GM21447 (cell line): ENCODE results near the gene USP3.
A peak's percentile ranks its signal among the peaks of the same experiment; 100 is the strongest.

Experiments used
- ATAC-seq: cut with Tn5 transposase; IDR thresholded peaks from one replicate; pipeline ENCODE4 v1.9.1; 2021; ENCODE audit not compliant: unreplicated experiment

The USP3 gene

DNA sequence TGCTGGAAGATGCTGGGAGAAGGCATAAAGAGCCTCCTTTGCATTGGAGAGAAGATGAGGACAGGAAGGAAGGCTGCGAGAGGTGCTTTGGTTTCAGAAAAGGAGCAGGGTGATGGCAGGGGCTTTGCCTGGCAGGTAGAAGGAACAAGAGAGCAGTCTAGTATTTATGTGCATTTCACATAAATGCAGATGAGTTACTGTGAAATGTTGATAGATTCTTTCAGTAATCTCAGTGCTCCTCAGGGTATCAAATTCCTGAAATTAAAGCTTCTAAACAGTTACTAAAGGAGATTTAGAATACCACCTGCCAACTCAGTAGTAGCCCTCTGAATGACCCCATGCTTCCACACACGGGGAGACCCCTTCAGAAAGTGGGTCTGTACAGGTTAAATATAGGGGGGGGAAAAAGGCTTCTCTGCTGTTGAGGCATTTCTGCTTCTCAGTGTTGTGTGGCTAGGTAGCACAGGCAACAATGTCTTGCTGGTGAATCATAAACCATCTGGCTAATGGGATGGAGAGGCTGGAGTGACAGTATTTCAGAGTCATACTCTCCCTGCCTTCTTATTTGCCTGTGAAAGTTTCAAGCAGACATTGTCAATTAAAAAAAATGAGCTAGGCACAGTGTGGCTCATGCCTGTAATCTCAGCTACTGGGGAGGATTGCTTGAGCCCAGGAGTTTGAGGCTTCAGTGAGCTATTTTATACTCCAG, 78.5 kb downstream of the USP3 start:
- no peak for ATAC-seq

DNA sequence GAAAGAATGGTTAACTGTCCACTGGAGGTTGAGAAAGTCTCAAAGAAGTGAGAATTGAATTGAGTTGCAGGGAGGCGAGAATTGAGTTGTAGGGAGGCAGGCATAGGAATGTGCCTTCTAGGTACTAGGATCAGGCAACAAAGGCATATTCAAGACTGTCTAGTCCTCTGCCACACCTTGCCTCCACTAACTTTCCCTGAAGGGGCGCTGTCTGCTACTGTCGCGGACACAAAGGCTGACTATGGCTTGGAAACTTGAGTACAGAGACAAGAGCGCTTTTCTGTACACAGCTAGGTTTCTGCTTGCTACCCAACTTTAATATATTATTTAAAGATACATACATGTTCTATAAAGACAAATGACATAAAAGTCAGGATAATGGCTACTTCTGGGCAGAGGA, 82.4 kb downstream of the USP3 start:
- no peak for ATAC-seq

DNA sequence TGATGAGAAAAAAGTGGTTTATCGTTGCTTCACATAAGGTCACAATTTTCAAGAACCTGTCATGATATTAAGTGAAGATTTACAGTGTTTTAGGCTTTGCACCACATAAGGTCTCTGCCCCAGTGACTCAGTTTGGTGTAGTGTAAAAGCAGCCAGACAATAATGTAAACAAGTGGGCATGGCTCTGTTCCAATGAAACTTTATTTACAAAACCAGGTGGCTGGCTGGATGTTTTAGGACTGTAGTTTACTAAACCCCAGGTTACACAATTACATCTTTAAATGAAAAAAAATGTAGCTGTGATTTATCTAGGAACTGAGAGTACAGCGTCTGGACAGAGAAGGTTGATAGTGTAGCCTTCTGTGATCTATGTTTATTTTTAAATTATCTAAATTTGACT, 83.1 kb downstream of the USP3 start:
- ATAC-seq, result no peak

DNA sequence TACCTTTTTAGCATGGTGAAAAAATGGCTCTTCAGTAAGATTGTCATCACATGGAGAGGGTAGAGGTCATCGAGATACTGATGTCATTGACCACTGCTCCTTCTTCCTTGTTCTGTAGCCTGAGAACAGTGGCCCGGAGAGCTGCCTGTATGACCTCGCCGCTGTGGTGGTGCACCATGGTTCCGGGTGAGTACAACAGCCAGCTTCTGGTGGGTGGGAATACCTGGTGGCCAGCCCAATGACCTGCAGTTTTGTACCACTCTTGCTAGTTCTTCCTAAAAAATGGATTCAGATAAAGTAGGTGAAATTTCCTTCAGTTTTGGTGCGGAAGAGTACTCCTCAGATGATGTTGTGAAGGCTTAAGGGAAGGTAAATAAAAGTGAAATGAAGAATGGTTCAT, 84.4 kb downstream of the USP3 start:
- no peak for ATAC-seq

DNA sequence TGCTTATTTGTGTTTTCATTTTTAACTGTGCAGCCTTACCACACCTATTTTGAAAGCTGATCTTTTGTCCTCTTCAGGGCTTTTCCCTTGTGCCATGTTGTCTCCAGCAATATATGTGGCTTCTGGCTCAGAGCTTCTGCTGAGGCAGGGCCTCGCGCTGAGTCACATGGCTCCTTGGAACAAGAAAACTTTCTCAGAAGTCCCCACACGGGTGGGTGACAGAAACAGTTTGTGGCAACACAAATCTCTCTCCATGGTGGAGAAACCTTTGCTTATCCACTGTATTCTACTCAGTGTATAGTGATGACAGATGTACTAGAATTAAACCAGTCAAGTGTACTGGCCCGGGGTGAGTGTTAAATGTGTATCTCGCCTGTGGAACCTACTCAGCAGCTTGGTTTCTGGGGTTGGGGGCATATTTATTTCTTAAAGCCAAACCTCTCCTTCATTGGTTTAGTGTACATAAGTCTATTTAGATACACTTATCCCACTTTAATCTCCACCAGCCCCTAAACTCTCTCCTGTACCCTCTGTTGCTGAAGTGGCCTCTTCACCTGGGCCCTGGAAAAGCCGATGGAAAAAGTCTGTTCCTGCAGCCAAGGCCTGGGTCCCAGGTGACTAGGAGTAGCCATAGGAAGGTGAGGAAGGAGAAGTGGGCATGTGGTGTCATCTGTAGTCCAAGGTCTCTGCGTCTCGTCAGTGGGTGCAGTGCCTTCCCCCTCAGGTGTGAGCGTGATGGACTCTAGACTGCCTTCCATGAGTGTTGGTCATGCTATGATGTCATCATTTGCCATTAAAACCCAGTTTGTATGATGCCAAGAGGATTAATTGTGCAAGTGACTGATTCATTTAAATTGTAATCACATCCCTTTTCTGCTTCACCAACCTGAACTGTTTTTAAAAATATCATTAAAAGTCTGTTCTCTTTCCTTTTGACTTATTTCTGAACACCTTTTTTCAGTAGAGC, 89.6 kb downstream of the USP3 start:
- ATAC-seq, result no peak

DNA sequence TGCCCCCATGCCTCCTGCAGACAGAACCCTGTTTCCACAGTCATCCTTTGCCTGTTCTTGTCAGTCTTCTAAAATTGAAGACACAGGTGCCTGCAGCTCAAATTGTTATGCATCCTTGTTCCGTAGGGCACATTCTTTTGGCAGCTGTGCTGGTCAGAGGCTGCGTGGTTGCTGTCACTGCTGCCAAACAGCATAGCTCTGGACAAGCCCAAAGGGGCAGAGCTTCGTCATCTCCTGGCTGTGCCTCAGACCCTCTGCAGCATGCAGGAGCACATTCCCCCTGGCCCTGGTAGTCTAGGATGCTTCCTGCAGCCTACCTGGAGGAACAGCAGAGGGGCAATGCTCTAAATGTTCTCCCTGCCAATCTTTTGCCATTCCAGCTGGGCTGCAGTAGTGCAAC, 90.7 kb downstream of the USP3 start:
- ATAC-seq, result no peak

DNA sequence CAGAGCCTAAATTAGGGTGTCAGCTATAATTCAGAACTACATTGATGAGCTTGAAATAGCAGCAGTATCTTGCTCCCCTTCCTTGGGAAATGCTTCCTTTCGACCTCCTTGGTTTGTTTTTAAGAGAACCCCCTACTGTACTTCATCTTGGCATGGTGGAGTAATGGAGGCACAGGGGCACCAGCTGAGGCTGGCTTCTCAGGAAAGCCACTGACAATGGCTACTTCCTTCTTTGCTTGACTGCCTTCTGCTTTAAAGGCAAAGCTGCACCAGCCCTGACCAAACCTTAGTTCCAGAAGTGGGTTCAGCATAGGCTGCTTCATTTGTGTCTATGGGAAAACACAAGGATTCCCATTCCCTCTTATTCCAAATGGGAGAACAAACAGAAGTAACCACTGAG, 91.3 kb downstream of the USP3 start:
- ATAC-seq, result no peak

DNA sequence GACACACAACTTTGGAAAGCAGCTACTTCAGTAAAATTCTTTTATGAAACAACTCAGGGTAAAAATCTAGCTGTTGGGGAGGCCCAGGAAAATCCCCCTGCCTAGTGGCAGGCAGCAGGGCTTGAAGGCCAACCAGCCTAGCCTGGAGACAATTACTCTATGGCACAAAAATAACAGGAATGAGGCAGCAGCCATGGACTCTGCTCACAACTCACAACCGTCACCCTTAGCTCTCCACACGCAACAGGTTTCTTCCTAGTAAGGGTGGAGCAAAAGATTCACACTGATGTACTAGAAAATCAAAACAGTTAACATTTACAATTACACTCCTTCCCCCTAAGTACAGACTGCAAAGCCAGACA, 92.3 kb downstream of the USP3 start:
- no peak for ATAC-seq

DNA sequence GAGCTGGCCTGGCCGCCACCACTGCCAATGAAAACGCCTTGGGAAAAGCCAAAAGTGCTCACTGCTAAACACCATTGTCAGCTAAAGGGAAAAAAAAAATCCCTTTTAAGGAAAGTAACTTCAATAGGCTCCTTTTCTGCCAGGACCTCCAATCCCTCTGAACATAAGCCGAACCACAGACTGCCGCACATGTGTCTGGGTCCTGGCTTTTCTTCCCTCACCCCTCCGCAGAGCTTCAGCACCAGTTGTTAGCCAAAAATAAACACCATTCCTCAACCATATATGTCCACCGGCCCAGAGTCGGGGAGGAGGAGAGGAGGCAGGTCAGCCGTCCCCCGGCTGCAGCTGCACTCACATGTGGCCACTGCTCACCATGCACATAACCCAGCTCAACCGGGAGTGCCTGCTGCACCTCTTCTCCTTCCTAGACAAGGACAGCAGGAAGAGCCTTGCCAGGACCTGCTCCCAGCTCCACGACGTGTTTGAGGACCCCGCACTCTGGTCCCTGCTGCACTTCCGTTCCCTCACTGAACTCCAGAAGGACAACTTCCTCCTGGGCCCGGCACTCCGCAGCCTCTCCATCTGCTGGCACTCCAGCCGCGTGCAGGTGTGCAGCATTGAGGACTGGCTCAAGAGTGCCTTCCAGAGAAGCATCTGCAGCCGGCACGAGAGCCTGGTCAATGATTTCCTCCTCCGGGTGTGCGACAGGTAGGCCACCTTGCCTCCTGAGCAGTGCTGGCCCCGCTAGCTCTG, 92.8 kb downstream of the USP3 start, which contains the start of gene FBXL22:
Gene FBXL22, plus strand, starts transcription at position 350 of the 753 bp plus-strand sequence. Its CDS starts 6 bp downstream, at position 356.
- no peak for ATAC-seq

DNA sequence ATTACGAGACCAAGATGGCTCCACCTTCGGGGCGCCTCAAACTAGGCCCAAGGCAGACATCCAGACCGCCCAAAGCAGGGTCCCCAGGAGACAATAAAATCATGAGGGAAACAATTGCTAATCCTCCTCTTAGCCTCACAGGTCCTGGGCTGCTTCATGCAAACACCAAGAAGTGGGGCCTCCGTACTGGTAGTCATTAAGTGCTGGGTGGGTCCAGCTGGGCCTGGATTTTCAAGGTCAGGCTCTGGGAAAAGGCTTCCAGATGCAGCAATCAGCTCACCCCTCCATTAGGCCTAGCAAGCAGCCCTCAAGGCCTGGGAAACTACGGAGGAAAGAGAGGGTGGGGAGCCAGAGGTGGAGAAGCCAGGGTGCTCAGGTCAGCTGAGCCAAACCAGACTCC, 93.4 kb downstream of the USP3 start:
- no peak for ATAC-seq

DNA sequence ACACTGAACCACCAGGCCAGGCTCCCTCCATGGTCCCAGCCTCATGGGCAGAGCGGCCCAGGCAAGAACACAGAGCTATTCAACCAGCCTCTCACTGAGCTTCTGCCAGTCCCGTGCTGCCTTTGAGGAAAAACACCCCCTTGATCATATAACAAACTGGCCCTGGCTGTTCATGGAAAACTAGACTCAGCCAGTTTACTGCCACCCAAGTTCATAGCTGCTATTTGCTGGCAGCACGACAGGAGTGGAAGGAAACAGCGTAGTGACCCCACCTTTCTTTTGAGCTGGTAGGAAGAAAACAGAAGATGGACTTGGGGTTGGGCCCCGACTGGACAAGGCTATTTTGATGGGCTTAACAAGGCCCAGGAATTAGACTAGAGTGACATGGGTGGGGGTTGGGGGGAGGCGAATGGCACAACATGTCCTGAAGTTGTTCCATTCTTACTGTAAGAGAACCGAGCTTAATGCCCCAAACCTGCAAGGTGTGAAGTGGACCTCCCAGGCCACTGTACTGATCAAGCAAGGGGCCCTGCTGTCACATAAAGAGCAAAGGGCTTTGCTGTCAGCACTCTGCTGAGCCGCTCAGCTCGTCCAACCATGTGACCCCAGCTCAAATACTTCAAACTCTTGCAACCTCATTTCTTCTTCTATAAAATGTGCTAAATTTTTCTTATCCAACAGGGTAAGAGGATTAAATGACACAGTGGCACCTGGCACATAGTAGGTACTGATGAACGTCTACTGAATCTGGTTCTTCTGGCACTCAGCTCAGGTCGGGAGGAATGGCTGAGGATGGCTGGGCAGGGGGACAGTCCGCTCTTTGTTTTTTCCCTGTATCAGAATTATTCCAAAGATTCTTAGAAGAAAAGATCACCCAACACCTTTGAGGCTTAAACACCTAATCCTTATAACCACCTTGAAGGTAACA, 94.3 kb downstream of the USP3 start:
- ATAC-seq, result no peak

DNA sequence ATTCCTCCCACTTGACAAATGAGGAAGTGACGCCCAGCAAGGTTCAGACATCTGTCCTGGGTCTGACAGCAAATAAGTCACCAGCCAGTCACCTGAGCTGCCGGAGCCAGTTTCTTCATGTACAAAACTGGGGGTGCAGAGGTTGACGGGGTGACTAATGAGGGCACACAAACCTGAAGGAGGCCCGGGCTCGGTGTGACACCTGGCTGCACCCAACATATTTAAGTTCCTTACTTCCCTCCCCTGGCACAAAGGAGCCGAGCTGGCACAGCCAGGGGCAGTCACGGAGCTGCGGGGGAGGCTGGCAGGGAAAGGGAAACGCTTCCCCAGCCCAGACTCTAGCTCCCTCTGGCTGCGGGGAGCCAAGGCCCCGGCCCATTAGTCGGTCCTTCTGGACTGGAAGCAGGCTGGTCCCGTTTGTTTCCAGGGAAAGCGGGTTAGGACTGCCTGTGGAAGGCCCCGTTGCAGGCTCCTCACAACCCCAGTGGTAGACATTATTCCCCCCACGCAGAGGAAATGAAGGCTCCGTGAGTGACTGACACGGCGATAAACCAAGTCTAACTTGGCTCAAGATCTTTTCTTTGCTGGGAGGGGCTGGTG, 95.1 kb downstream of the USP3 start:
- ATAC-seq, result no peak

DNA sequence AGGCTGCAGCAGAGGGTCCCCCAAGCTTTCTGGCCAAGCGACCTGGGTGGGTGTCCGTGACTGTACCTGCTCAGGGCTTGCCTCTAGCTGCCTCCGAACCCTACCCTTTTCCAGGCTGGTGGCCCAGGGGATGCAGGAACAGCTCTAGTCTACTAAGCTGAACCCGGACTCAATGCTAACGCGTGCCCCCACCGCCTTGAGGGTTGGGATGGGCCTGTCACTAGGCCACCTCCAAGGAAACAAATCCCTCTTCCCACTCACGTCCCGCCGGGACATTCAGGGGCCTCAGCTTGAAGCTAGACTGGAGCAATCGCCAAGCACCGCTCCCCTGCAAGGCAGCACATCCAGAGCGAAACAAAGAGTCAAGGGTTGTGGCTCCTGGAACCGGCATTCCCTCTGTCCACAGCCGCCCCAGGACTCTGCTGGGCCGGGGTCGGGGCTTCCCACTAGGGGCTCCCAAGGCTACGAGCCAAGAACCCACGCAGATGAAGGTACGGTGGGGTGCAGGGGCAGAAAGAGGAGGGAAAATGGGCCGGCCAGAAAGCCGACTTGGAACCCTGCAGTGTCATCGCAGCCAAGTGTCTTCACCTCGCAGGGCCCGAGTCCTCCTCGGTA, 95.7 kb downstream of the USP3 start:
- no peak for ATAC-seq

DNA sequence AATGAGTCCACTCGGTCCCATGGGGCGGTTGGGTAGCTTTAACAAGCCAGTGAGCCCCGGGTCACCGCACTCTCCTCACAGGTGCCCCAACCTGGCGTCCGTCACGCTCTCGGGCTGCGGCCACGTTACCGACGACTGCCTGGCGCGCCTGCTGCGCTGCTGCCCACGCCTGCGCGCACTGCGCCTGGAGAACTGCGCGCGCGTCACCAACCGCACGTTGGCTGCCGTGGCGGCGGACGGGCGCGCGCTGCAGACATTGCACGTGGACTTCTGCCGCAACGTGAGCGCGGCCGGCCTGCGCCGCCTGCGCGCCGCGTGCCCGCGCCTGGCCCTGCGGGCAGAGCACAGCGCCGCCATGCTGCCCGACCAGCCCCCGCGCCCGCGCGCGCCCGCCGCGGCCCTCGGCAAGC, 96.2 kb downstream of the USP3 start:
- ATAC-seq, result peak; percentile 49

DNA sequence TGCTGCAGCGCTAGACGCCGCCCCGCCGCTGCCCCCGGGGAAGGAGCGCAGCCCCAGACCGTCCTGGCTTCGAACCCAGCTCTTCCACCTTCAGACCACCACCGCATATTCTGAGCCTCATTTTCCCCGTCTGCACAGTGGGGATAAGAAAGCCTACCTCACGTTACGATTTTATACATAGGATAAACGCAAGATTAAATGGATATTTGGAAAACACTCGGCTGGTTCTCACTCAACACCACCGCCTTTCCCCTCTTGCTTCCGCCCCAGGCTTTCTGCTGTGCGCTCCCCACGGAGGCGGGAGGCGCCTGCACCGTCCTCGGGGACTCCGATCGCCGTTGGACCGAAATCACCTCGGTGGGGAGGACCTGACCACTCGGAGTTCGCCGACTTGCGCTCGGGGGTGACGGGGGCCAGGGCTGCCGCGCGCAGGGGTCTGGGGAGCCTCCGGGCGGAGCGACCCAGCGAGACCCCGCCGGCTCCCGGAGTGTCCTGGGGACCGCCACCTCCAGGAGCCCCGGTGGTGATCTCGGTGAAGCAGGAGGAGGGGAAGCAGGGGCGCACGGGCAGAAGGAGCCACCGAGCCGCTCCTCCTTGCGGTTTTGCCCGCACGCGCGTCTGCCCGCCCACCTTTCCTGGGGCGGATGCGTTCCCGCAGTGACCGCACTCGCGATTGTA, 96.8 kb downstream of the USP3 start:
- peak; percentile 5 for ATAC-seq

DNA sequence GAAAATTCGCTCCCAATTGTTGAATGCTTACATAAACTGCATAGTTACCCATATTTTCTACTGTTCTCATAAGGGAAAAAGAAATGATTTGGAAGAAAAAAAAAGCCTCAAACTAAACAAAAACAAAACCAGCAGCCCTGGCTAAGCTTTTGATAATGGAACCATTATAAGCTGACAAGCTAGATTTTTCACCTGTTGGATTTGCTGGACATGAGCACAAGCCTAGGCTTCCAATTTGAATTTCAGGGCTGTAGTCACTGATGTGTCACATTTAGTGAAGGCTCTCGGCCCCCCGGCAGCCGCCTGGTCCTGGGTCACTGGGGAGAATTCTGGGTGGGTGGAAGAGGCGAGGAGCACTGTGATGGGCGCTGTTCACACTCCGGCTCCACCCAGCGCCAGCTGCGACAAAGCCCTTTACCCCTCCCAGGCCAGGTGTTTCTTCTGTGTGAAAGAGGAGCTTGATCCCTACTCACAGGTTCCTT, 97.4 kb downstream of the USP3 start:
- no peak for ATAC-seq

DNA sequence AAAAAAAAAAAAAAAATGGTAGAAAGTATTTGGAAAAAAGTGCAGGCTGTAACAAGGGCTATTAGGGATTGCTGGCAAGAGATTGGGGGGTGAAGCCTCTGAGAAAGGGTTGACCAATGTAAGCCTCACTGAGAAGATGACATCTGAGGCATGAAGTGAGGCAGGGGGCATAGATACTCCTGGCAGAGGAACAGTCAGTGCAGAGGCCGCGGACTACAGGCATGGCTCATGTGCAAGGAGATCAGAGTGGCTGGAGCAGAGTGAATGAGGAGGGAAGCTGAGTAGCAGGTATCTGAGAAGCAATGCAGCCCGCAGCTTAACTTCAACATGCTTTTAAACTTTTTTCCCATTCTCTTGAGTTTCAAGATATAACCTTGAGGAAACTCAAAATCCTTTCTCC, 98.2 kb downstream of the USP3 start:
- no peak for ATAC-seq

DNA sequence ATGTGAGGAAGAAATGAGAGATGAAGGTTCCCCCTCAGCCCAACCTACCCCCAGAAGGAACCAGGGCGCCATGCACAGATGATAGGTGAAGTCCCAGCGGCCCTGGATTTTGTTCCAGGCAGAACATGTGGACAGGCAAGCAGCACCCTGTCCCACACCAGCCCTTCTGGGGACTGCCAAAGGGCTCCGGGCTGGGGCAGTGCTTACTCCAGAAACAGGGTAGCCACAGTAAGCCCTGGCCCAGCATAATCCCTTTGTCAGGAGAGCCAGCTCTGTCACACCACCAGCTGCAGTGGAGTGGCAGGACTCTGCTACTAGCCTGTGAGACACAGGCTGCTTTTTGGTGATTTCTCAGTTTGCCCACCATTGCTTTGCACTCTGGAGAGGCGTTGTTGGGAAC, 99.1 kb downstream of the USP3 start:
- no peak for ATAC-seq

DNA sequence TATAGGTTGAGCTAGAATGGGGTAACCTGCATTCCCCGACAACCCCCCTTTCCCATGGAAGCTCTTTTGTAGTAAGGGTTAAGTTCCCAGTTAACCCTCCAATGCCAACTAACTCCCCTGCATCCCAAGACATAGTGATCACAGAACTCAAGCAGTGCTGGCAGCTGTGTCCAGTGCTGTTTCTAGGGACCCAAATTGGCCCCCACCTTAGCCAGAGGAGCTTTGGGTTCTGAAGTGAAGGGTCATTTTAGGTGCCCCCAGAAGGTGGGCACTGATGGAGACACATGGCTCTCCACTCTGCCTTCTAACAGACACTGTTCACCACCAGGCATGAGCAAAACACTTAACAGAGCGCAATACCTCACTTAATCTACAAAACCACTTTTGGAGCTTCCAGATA, 99.9 kb downstream of the USP3 start:
- no peak for ATAC-seq
